ENCODE measurements around the gene EHD2.
A peak's percentile ranks its signal among the peaks of the same experiment; 100 is the strongest.

The EHD2 gene

GRCh38 chr19:47679922-47680857 is 33.0 kb upstream of the EHD2 start:
- Mint-ChIP-seq H3K36me3 (peaks cover 23% of the 10 kb centered on the region), H3K4me3 (no peak overlapping the region), H3K27me3 (no peaks in the 10 kb centered on the region), H3K4me1 (peaks cover 6% of the 10 kb centered on the region), H3K27ac (no peak overlapping the region), H3K9me3 (no peaks in the 10 kb centered on the region)
- no peak for DNase-seq (ENCODE audit: low spot score in 2 of 2)
- ATAC-seq (ENCODE audit: low read depth) = no peak

GRCh38 chr19:47680858-47681332 is 32.3 kb upstream of the EHD2 start:
- ATAC-seq (ENCODE audit: low read depth) = no peak
- peaks cover 23% of the 10 kb centered on the region for H3K36me3 Mint-ChIP-seq
- H3K27ac Mint-ChIP-seq = peak overlapping the region; percentile 40
- no peak overlapping the region for H3K4me3 Mint-ChIP-seq
- H3K4me1 Mint-ChIP-seq = peaks cover 9% of the 10 kb centered on the region
- no peaks in the 10 kb centered on the region for H3K27me3 Mint-ChIP-seq
- no peak for DNase-seq (ENCODE audit: low spot score in 2 of 2)
- H3K9me3 Mint-ChIP-seq = no peaks in the 10 kb centered on the region

- no peak for DNase-seq (ENCODE audit: low spot score in 2 of 2)
- H3K4me3 Mint-ChIP-seq = no peak overlapping the region
- ATAC-seq (ENCODE audit: low read depth) = no peak
- H3K4me1 Mint-ChIP-seq = peaks cover 8% of the 10 kb centered on the region
- no peaks in the 10 kb centered on the region for H3K27me3 Mint-ChIP-seq
- H3K27ac Mint-ChIP-seq = peak overlapping the region; percentile 40
- H3K9me3 Mint-ChIP-seq = no peaks in the 10 kb centered on the region
- H3K36me3 Mint-ChIP-seq = peaks cover 22% of the 10 kb centered on the region
These were observed 31.8 kb upstream of the EHD2 start for GRCh38 chr19:47681388-47681787.

- DNase-seq (ENCODE audit: low spot score in 2 of 2) = no peak
- Mint-ChIP-seq H3K27ac (no peak overlapping the region), H3K9me3 (no peaks in the 10 kb centered on the region)
These were observed 31.3 kb upstream of the EHD2 start for GRCh38 chr19:47681936-47682335.

GRCh38 chr19:47682939-47683338 is 30.3 kb upstream of the EHD2 start:
- H3K27ac Mint-ChIP-seq = no peak overlapping the region
- no peak overlapping the region for H3K4me3 Mint-ChIP-seq

More at GRCh38 chr19:47681936-47682335, 31.3 kb upstream of the EHD2 start:
- H3K4me3 Mint-ChIP-seq = no peak overlapping the region
- peaks cover 16% of the 10 kb centered on the region for H3K36me3 Mint-ChIP-seq
- no peak for ATAC-seq (ENCODE audit: low read depth)
- H3K4me1 Mint-ChIP-seq = peaks cover 6% of the 10 kb centered on the region
- H3K27me3 Mint-ChIP-seq = no peaks in the 10 kb centered on the region

GRCh38 chr19:47686679-47687450 is 26.4 kb upstream of the EHD2 start:
- no peak for ATAC-seq (ENCODE audit: low read depth)
- H3K27ac Mint-ChIP-seq = no peak overlapping the region

More at GRCh38 chr19:47682939-47683338, 30.3 kb upstream of the EHD2 start:
- no peaks in the 10 kb centered on the region for H3K9me3 Mint-ChIP-seq
- DNase-seq (ENCODE audit: low spot score in 2 of 2) = no peak
- ATAC-seq (ENCODE audit: low read depth) = no peak
- no peaks in the 10 kb centered on the region for H3K27me3 Mint-ChIP-seq
- H3K4me1 Mint-ChIP-seq = peaks cover 6% of the 10 kb centered on the region
- peaks cover 15% of the 10 kb centered on the region for H3K36me3 Mint-ChIP-seq

GRCh38 chr19:47687906-47688305 is 25.3 kb upstream of the EHD2 start:
- Mint-ChIP-seq H3K4me1 (peaks cover 4% of the 10 kb centered on the region), H3K27me3 (no peaks in the 10 kb centered on the region), H3K9me3 (no peaks in the 10 kb centered on the region), H3K4me3 (no peak overlapping the region), H3K36me3 (peaks cover 17% of the 10 kb centered on the region), H3K27ac (no peak overlapping the region)
- ATAC-seq (ENCODE audit: low read depth) (no peak), DNase-seq (ENCODE audit: low spot score in 2 of 2) (no peak)

More at GRCh38 chr19:47686679-47687450, 26.4 kb upstream of the EHD2 start:
- Mint-ChIP-seq H3K36me3 (peaks cover 15% of the 10 kb centered on the region), H3K4me3 (no peak overlapping the region), H3K4me1 (peaks cover 4% of the 10 kb centered on the region), H3K27me3 (no peaks in the 10 kb centered on the region), H3K9me3 (no peaks in the 10 kb centered on the region)
- DNase-seq (ENCODE audit: low spot score in 2 of 2) = no peak

- Mint-ChIP-seq H3K9me3 (no peaks in the 10 kb centered on the region), H3K4me1 (peaks cover 4% of the 10 kb centered on the region), H3K4me3 (no peak overlapping the region), H3K27ac (no peak overlapping the region), H3K36me3 (peaks cover 21% of the 10 kb centered on the region), H3K27me3 (no peaks in the 10 kb centered on the region)
- ATAC-seq (ENCODE audit: low read depth) (no peak), DNase-seq (ENCODE audit: low spot score in 2 of 2) (no peak)
These were observed 22.1 kb upstream of the EHD2 start for GRCh38 chr19:47691090-47691489.

GRCh38 chr19:47691782-47692181 is 21.4 kb upstream of the EHD2 start:
- DNase-seq (ENCODE audit: low spot score in 2 of 2) (no peak), ATAC-seq (ENCODE audit: low read depth) (no peak)
- no peak overlapping the region for H3K4me3 Mint-ChIP-seq
- H3K27ac Mint-ChIP-seq = no peak overlapping the region
- peaks cover 4% of the 10 kb centered on the region for H3K4me1 Mint-ChIP-seq
- H3K36me3 Mint-ChIP-seq = peaks cover 21% of the 10 kb centered on the region
- H3K9me3 Mint-ChIP-seq = no peaks in the 10 kb centered on the region
- H3K27me3 Mint-ChIP-seq = no peaks in the 10 kb centered on the region

- H3K9me3 Mint-ChIP-seq = no peaks in the 10 kb centered on the region
- H3K27me3 Mint-ChIP-seq = no peaks in the 10 kb centered on the region
- peaks cover 19% of the 10 kb centered on the region for H3K36me3 Mint-ChIP-seq
- H3K27ac Mint-ChIP-seq = no peak overlapping the region
- peaks cover 7% of the 10 kb centered on the region for H3K4me1 Mint-ChIP-seq
- ATAC-seq (ENCODE audit: low read depth) = no peak
- no peak for DNase-seq (ENCODE audit: low spot score in 2 of 2)
- H3K4me3 Mint-ChIP-seq = no peak overlapping the region
These were observed 19.7 kb upstream of the EHD2 start for GRCh38 chr19:47693489-47693888.

GRCh38 chr19:47693903-47694302 is 19.3 kb upstream of the EHD2 start:
- Mint-ChIP-seq H3K4me1 (peaks cover 7% of the 10 kb centered on the region), H3K27ac (no peak overlapping the region), H3K27me3 (no peaks in the 10 kb centered on the region), H3K4me3 (no peak overlapping the region), H3K9me3 (no peaks in the 10 kb centered on the region), H3K36me3 (peaks cover 19% of the 10 kb centered on the region)
- no peak for DNase-seq (ENCODE audit: low spot score in 2 of 2)
- ATAC-seq (ENCODE audit: low read depth) = no peak

- Mint-ChIP-seq H3K4me3 (no peak overlapping the region), H3K27ac (no peak overlapping the region), H3K9me3 (no peaks in the 10 kb centered on the region), H3K4me1 (peaks cover 7% of the 10 kb centered on the region), H3K27me3 (no peaks in the 10 kb centered on the region), H3K36me3 (peaks cover 17% of the 10 kb centered on the region)
- DNase-seq (ENCODE audit: low spot score in 2 of 2) (no peak), ATAC-seq (ENCODE audit: low read depth) (no peak)
These were observed 18.6 kb upstream of the EHD2 start for GRCh38 chr19:47694466-47695273.

- H3K9me3 Mint-ChIP-seq = no peaks in the 10 kb centered on the region
- no peak for ATAC-seq (ENCODE audit: low read depth)
These were observed 17.5 kb upstream of the EHD2 start for GRCh38 chr19:47695533-47696262.

More at GRCh38 chr19:47695533-47696262, 17.5 kb upstream of the EHD2 start:
- Mint-ChIP-seq H3K27ac (no peak overlapping the region), H3K36me3 (peaks cover 15% of the 10 kb centered on the region), H3K4me3 (no peak overlapping the region), H3K4me1 (peaks cover 7% of the 10 kb centered on the region), H3K27me3 (no peaks in the 10 kb centered on the region)
- DNase-seq (ENCODE audit: low spot score in 2 of 2) = no peak
